GM19397 (cell line): ENCODE results near the gene GRHL3.
"Not testable (repeated sequence)": the region's sequence is repeated elsewhere in the genome, so short reads cannot be mapped to it uniquely, and the experiment has no call there.

Experiments used
- ATAC-seq: cut with Tn5 transposase; IDR thresholded peaks from one replicate; pipeline ENCODE4 v1.9.1; 2021; ENCODE audit warnings: mild to moderate bottlenecking, moderate library complexity; ENCODE audit not compliant: unreplicated experiment

GRHL3 gene

DNA sequence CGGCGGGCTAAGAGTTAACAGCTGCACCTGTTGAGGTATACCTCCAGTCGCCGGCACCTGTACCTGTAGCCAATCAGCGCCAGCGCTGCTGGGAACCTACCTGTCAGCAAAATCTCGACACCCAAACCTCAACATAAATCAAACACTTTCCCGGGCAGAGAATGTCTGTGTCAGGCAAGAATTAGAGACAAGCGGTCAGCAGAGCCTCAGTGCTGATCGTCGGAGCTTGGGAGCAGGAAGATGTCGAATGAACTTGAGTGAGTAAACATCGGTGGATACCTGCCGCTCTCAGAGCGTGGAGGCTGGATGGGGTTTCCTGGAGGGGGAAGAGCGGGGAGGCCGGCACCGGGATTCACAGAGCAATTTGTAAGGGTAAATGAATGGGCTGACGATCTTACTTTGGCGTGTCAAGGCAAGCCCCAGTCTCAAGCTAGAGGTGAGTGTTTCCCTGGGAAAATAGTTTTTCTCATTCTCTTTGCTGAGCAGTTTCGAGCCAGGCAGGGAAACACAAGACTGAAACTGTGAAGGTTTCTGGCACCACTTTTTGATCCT, at the start of gene GRHL3:
Gene GRHL3 (plus strand): TSS at position 46 of the 552 bp plus-strand sequence. CDS start 195 bp downstream, at position 241.
- no peak for ATAC-seq

DNA sequence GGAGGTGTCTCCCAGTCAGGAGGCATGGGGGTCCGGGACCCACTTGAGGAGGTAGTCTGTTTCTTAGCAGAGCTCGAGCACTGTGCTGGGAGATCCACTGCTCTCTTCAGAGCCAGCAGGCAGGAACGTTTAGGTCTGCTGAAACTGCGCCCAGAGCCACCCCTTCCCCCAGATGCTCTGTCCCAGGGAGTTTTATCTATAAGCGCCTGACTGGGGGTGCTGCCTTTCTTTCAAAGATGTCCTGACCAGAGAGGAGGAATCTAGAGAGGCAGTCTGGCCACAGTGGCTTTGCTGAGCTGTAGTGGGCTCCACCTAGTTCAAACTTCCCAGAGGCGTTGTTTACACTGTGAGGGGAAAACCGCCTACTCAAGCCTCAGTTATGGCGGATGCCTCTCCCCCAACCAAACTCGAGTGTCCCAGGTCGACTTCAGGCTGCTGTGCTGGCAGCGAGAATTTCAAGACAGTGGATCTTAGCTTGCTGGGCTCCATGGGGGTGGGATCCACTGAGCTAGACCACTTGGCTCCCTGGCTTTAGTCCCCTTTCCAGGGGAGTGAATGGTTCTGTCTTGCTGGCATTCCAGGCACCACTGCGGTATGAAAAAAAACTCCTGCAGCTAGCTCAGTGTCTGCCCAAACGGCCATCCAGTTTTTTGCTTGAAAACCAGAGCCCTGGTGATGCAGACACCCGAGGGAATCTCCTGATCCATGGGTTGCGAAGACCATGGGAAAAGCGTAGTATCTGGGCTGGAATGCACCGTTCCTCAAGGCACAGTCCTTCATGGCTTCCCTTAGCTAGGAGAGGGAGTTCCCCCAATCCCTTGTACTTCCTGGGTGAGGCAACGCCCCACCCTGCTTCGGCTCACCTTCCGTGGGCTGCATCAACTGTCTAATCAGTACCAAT, 44.7 kb upstream of the GRHL3 start:
- ATAC-seq: not testable (repeated sequence)

DNA sequence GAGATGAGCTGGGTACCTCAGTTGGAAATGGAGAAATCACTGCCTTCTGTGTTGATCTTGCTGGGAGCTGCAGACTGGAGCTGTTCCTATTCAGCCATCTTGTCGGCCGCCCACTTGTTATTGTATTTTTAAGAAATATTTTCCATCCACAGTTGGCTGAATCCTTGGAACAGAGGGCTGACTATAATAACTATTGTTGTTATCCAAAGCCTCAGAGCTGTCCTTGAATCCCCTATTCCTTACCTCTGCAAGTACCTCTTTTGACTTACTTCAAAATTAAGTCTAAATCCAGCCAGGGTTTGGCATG, 44.1 kb upstream of the GRHL3 start:
- no peak for ATAC-seq

DNA sequence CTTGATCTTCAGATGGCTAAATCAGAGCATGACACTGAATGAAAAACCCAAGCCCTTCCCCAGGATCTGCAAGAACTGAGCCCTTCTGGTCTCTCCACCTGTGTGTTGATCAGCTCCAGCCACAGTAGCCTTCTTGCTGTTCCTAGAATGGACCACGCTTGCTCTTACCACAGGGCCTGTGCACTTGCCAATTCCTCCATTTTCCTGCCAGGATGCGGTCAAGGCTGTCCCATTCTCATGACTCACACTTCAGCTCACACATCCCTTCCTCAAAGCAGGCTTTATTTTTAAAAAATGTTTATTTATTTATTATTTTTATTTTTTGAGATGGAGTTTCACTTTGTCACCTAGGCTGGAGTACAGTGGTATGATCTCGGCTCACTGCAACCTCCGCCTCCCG, 43.6 kb upstream of the GRHL3 start:
- ATAC-seq: no peak

DNA sequence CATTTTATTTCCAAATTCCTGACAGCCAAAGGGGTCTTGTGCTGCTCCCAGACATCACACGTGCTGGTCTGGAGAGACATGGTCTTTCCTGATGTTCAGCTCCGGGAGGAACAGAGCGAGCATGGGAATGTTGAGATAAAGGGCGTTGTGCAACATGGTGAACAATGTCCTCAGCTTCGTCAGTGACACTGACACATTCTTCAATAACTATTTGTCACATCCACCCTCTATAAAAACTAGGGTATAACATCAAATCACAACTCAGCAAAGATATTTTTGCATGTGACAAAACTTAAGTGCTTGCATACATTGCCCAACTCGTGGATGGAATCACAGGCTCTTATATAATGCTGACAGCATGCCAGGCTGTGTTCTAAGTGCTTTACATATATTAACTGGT, 42.4 kb upstream of the GRHL3 start:
- ATAC-seq: no peak

DNA sequence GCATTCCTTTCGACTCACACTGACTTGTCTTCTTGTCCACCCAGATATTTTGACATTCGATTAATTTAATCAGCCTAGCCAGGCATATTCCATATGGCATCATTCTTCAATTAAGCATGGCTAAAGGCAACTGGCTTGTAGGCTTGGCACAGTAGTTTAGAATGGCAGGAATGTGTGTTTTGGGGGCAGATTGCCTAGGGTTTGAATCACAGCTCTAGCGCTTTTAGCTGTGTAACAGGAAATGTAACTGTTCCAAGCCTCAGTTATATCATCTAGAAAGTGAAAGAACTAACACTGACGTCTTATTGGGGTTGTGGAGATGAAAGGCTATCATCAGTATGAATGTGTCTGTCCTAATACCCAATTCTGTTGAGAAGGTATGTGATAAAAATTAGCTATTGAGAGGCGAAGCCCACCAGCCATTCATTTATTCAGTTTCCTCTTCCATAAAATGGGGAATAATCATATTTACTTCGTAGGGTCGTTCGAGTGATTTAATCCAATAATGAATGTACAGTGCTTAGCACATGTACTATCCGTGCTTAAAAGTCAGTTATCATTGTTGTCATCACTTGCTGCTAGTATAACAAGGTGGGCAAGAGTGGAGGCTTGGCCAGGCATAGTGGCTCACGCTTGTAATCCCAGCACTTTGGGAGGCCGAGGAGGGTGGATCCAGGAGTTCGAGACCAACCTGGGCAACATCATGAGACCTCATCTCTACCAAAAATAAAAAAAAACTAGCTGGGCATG, 41.6 kb upstream of the GRHL3 start:
- ATAC-seq: no peak

DNA sequence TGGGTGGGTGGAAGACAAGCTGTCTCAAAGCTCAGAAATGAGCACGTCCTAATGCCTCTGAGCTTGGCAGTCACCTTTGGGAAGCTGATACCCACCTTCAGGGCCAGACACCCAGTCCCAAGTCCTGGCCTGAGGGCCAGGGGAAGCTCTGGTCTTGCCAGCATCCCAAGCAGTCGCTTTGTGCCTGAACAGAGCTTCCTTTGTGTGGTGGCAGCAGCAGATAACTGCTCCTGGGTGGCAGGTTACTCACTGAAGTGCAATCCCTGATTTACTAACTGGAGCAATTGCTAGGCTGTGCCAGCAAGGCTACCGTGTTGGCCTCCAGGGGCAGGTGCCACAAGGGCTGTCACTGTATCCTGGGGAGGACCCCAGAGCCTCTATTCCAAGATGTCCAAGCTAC, 40.4 kb upstream of the GRHL3 start:
- ATAC-seq: no peak

DNA sequence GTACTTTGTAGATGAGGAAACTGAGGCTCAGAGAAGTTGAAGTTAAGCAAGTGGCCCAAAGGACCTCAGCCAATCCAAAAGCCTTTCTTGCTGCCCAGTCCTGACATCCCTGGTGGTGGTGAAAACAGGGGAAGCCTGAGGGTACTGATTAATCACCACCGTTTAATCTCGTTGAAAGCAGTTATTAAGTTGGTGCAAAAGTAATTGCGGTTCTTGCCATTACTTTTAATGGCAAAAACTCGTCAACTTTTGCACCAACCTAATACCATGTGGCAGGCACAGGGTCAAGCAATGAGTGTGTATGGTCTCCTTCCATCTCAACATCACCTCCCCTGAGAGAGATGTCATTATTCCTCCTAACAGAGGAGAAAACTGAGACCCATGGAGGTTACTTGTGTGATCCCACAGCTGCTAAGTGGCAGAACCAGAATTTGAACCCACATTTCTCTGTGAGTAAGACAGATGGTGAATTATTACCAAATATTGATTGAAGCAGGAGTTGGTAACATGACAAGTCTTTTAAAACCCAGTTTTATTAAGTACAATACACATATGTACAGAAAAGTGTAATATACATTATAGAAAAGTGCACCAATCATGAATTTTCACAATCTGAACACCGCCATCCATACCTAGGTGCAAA, 39.4 kb upstream of the GRHL3 start:
- ATAC-seq: no peak

DNA sequence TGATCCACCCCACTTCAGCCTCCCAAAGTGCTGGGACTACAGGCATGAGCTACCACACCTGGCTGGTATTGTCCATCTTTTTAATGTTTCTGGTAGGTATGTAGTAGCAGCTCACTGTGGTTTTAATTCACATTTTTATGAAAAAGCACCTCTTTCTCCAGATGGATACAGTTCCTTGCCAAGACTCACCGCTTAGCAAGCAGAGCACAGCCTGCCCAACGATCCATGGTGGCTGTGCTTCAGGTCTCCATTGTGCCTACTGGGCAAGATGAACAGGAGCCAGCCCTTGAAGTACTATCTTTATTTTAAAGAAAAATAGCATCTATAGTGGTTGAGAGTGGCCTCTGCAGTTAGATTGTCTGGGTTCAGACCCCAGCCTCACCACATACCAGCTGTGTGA, 37.6 kb upstream of the GRHL3 start:
- no peak for ATAC-seq

DNA sequence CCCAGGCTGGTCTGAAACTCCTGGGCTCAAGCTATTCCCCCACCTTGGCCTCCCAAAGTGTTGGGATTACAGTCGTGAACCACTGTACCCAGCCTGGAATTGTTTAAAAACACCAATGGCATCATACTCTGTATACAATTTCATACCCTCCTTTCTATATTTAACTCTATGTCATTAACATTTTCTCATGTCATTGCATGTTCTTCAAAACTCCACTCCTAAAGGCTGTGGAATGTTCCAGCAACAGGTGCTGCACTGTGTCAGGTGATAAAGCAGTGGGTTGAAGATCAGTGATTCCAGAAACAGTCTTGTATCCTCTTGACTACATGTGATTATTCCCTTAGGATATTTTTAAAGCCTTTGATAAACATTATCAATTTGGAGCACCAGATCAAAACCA, 36.7 kb upstream of the GRHL3 start:
- ATAC-seq: no peak

DNA sequence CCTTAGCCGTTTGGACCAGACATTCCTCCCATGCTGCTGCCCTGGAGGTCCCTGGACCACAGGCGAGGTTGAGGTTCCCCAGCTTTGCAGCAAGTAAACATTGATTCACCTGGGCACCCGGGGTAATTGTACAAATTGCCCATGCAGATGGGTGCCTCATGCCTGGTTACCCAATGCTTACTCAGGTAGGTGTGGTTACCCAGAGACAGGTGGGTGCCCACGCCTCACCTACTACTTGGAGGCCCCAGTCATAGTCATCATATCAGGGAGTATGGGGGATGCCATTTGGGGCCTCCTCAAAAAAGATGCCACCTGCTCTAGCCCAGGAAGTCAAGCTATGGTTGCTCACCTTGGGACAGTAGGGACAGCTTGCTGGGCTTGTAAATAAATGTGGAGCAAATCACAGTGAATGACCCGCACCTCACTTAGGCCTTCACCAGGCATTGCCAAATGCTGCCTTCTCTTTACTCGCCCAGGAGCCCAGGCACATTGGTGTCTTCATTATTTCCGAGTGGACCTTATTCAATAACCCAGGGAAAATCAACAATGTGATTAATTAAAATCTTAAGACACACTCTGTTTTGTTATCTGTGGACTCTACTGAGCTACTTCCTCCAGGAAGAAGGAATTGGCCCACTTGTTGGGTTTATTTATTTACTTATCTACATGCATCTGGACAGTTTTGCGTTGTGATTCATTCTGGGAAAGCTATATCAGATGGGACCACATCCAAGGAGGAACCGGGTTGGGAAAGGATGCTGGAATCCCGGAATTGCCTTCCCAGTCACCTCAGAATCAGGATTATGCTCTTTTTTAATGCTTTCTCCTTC, 35.6 kb upstream of the GRHL3 start:
- ATAC-seq: no peak

DNA sequence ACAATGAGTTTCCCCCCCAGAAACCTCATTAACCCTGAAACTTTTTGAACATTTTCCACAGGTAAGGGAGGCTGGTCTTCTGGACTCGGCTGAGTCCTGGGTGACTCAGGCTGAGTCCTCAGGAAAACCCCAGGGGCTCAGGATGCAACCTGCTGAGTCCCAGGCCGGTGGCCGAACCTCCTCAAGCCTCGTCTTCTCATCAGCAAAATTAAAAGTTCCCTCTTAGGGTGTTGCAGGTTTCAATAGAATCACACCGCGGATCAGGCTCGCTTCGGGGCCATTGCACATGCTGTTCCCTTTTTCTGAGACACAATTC, 35.0 kb upstream of the GRHL3 start:
- no peak for ATAC-seq

DNA sequence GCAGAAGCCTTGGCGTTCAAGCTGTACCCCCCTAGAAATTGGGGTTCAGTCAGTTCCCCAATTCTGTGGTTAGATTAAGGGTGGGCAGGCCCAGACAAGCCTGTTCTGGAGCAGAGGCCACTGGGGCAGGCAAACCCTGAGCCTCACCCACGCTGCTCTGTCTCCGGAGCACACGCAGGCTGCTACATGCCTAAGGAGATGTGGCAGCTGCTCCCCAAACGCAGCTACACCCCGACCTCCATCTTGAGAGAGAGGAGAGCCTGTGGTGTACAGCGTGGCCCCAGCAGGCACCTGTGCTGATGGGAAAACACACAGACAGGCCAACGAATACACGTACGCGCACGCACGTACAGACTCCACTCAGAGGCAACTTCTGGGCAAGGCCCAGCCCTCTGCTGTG, 33.9 kb upstream of the GRHL3 start:
- ATAC-seq: no peak

DNA sequence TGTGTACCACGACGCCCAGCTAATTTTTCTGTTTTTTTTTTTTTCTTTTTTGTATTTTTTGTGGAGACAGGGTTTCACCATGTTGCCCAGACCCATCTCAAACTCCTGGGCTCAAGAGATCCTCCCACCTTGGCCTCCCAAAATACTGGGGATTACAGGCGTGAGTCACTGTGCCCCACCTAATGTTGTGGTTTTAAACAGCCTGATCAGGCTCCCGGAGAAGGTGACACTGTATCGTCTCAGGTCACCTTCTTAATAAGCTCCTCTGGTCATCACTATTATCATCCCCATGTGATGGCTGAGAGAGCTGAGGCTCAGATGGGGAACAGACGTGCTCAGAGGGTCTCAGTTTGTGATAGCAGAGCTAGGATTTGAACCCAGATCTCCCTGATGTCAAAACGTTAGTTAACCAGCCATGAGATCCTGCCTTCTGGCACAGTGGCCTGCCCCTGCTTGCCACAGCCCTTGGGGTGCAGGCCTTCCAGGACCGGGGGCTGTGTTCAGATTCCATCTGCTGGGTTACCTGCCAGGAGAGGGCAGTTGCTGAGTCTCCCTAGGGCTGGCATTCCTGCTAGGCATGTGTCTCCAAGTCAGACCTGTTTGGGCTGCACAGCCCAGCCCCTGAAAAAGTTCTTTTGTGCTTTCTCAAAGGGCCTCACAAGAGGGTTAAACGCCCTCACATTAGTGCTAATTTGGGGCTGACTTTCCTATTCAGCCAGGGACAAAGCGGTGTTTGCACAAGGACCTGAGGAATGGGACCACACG, 32.7 kb upstream of the GRHL3 start:
- ATAC-seq: no peak

DNA sequence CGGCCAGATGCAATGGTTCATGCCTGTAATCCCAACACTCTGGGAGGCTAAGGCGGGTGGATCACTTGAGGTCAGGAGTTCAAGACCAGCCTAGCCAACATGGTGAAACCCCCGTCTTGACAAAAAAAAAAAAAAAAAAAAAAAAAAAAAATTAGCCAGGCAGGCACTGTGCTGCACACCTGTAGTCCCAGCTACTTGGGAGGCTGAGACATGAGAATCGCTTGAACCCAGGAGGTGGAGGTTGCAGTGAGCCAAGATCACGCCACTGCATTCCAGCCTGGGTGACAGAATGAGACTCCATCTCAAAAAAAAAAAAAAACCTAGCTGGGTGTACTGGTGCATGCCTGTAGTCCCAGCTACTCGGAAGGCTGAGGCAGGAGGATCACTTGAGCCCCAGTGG, 31.4 kb upstream of the GRHL3 start:
- not testable (repeated sequence) for ATAC-seq

DNA sequence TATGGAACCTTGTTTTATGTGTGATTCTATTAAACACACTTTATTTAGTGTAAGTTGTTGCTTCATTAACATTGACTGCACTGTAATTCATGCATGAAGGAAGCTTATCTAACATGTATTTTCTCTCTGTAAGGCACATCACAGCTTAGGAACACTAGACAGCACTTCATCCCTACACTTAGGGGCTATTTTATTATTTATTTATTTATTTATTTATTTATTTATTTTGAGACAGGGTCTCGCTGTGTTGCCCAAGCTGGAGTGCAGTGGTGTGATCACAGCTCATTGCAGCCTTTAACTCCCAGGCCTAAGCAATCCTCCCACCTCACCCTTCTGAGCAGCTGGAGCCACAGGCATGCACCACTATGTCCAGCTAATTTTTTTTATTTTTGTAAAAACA, 30.7 kb upstream of the GRHL3 start:
- no peak for ATAC-seq

DNA sequence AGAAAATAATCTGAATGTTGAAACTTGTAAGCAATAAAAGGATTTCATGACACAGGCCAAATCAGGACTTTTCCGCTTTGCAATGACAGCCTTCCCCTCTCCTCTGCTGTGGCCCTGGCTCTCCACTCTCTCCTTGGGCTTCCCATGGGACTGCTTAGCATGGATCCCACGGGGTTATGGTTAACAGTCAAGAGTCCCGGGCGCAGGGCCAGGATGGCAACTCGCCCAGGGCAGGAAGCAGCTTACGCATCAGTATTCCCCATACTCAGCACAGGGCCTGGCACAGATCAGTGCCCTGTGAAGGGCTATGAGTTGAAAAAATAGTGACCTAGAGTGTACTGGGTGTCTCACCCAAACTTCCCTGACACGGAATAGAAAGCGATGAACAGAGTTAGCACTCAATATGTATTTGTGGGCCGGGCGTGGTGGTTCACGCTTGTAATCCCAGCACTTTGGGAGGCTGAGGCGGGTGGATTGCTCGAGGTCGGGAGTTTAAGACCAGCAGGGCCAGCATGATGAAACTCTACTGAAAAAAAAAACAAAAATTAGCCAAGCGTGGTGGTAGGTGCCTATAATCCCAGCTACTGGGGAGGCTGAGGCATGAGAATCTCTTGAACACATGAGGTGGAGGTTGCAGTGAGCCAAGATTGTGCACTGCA, 29.1 kb upstream of the GRHL3 start:
- no peak for ATAC-seq

DNA sequence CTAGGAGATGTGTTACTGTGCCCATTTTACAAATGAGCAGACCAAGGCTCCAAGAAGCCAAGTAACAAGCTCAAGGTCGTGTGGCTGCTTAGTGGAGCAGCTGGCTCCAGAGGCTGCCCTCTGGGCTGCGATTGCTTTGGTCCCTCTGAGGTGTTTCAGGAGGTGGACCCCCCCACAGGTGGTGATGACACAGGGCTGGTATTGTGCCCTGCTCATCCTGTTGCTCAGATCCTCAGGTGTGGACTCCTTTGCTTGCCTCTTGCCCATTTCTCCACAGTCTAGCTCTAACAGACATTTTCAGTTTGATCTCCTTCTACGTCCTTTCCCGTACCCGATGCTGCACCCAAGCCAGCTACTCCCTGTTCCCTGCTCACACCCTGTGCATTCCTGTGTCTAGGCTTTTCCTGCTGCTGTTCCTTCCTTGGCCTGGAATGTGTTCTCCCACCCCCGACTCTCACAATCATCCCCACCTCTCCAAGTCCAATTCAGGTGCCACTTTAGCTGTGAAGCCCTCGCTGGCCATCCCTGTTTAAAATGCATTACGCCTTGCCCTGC, 28.1 kb upstream of the GRHL3 start:
- ATAC-seq: no peak

DNA sequence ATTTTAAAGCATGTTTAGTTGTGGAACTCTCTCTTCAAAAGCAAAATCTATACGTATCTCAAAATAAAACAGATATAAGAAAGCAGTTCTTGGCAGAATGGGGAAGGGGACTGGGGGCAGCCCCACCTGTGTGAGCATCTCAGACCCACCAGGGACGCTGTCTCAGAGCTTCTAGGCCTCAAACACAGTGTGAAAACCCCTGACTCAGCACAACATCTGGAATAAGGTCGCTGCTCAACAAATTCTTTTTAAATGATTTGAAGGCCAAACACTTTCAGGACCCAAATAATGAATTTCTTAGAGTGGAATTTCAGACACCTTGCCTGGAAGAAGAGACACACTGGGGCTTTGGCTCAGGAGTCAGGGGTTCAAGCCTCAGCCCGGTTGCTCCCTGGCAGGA, 27.1 kb upstream of the GRHL3 start:
- no peak for ATAC-seq
